Measurements from ENCODE around the gene CNP. TPM values are rescaled to one million over a fixed set of nuclear protein-coding genes. Genes with fewer than 3 reads are reported as not detected.

CNP gene
- total RNA-seq, 6 experiments from 2014 or later, result 30.1 to 42.7 (median 33.0) TPM

GRCh38 chr17:41977991-41978390 is 11.4 kb downstream of the CNP start:
- Histone ChIP-seq H3K4me1 (peaks cover 0 to 23% (median 11%) of the 10 kb centered on the region in 4 donors), H3K27ac (no peak overlapping the region), H3K36me3 (peaks cover 6 to 82% (median 19%) of the 10 kb centered on the region in 4 donors), H3K9me3 (no peaks in the 10 kb centered on the region), H3K4me3 (no peak overlapping the region), H3K27me3 (no peaks in the 10 kb centered on the region)
- 79% methylated on average over 3 of the region's 4 CpGs for WGBS (ENCODE audit: insufficient coverage, low coverage, low lambda C conversion rate, missing lambda C conversion rate)
- DNase-seq, result no peak
- no peak for ATAC-seq
- intact Hi-C loops (cut with DNase I), result no loop called here
- TF ChIP-seq CTCF (IDR thresholded peaks at IDR 0.05) (no peak), POLR2A (IDR thresholded peaks at IDR 0.05) (no peak)

DNA sequence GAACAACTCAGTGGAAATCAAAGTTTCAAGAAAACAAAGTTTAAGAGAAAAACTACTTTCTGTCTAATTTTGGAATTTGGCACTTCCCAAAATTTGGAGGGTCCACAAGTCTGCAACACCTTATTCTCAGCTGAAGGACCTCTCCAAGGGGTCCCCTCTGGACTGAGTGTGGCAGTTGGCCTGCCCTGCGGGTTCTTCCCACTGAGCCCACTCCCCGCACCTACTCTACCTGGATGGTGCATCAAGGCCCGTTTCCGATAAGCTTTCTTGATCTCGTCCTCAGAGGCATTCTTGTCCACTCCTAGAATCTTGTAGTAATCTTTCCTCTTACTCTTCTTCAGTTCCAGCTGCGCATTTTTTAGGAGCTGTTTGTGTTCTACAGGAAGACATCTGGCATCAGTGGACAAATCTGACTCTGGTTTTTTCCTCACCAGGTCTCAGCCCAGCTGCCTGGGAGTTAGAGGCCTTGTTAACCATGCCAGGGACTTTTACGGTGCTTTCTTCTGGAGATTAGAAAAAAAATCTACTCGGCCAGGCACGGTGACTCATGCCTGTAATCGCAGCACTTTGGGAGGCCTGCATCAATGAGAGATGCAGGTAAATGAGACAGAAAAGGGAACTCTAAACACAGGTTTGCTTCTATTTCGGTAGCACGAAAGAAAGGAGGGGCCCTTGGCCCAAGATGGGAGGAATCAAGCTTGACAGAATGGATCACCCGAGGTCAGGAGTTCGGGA is 15.6 kb downstream of the CNP start:
- Histone ChIP-seq H3K9me3 (no peaks in the 10 kb centered on the region), H3K27ac (no peak overlapping the region), H3K4me3 (no peak overlapping the region), H3K4me1 (peaks cover 0 to under 1% (median 0%) of the 10 kb centered on the region in 4 donors), H3K36me3 (peaks cover 6 to 72% (median 20%) of the 10 kb centered on the region in 4 donors), H3K27me3 (no peaks in the 10 kb centered on the region)
- intact Hi-C loops (cut with DNase I), result no loop called here
- no peak for DNase-seq
- no peak for ATAC-seq
- 87% methylated on average over 10 of the region's 14 CpGs for WGBS (ENCODE audit: insufficient coverage, low coverage, low lambda C conversion rate, missing lambda C conversion rate)
- TF ChIP-seq POLR2A (IDR thresholded peaks at IDR 0.05) (no peak), CTCF (IDR thresholded peaks at IDR 0.05) (no peak)

GRCh38 chr17:41984454-41984853 is 17.9 kb downstream of the CNP start:
- Histone ChIP-seq H3K27me3 (no peaks in the 10 kb centered on the region), H3K4me3 (no peak overlapping the region), H3K36me3 (peaks cover 0 to 73% (median 30%) of the 10 kb centered on the region in 4 donors), H3K4me1 (peaks cover 0 to 10% (median 3%) of the 10 kb centered on the region in 4 donors), H3K27ac (no peak overlapping the region), H3K9me3 (no peaks in the 10 kb centered on the region)
- TF ChIP-seq POLR2A (IDR thresholded peaks at IDR 0.05) (no peak), CTCF (IDR thresholded peaks at IDR 0.05) (no peak)
- ATAC-seq, result no peak
- intact Hi-C loops (cut with DNase I), result no loop called here
- no peak for DNase-seq
- WGBS (ENCODE audit: insufficient coverage, low coverage, low lambda C conversion rate, missing lambda C conversion rate), result 93% methylated on average over 2 of the region's 8 CpGs

GRCh38 chr17:41985919-41986318 is 19.3 kb downstream of the CNP start:
- Histone ChIP-seq H3K27me3 (no peaks in the 10 kb centered on the region), H3K4me3 (no peak overlapping the region), H3K9me3 (no peaks in the 10 kb centered on the region), H3K4me1 (peaks cover 0 to 24% (median 14%) of the 10 kb centered on the region in 4 donors), H3K36me3 (peaks cover 0 to 66% (median 28%) of the 10 kb centered on the region in 4 donors), H3K27ac (no peak overlapping the region)
- 88% methylated on average over 2 of the region's 8 CpGs for WGBS (ENCODE audit: insufficient coverage, low coverage, low lambda C conversion rate, missing lambda C conversion rate)
- DNase-seq (no peak), ATAC-seq (no peak)
- intact Hi-C loops (cut with DNase I), result no loop called here
- TF ChIP-seq POLR2A (IDR thresholded peaks at IDR 0.05) (no peak), CTCF (IDR thresholded peaks at IDR 0.05) (no peak)
